Skin epidermis (tissue), 12 donors: Measurements from ENCODE around the gene TEX28.
"Not testable (repeated sequence)": the region's sequence is repeated elsewhere in the genome, so short reads cannot be mapped to it uniquely, and the experiment has no call there.

Experiments
- H3K27ac ChIP-seq, 21 experiments: fragments of 200-600 bp; sonication (generic) in 11 of 21; one replicate each; pipeline ENCODE4 v1.5.0; 2020; ENCODE audit warnings: mild to moderate bottlenecking in 3 of 21, inconsistent platforms in 2 of 21, moderate library complexity in 2 of 21
- H3K4me3 ChIP-seq, 7 experiments: fragments of 200-600 bp; sonication (generic) in 2 of 7; one replicate each; pipeline ENCODE4 v1.5.0; 2020; ENCODE audit warnings: inconsistent platforms in 2 of 7, mild to moderate bottlenecking in 2 of 7, moderate library complexity in 1 of 7

Gene TEX28, protein sequence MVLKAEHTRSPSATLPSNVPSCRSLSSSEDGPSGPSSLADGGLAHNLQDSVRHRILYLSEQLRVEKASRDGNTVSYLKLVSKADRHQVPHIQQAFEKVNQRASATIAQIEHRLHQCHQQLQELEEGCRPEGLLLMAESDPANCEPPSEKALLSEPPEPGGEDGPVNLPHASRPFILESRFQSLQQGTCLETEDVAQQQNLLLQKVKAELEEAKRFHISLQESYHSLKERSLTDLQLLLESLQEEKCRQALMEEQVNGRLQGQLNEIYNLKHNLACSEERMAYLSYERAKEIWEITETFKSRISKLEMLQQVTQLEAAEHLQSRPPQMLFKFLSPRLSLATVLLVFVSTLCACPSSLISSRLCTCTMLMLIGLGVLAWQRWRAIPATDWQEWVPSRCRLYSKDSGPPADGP

DNA sequence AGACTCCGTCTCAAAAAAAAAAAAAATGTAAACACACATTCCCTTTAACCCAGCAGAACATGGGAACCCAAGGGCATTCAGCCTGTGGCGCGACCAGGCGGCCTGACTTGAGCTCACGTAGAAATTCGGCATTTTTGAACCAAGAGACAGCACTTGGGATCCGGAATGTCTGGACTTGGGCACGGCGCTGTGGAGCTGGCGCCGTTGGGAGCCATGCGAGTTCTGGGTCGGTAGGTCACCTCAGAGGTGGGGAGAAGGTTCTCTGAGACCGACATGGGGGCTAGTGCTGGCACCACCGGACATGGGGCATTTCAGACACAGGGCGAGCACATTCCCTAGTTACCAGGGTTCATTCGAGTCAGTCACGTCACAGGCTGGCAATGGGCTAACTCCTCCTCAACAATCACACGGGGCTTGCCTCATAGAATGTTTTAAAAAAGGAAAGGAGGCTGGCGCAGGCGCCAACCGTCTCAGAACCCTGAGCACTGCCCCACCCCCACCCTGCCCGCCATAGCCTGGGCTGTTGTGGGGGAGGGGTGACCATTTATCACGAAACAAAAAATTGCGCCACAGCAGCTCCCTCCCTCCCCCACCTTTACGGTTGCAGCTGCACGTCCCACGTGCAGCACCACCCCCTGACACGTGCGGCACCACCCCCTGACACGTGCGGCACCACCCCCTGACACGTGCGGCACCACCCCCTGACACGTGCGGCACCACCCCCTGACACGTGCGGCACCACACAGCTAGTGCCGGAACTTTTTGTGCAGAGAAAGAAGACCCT, at the start of gene TEX28:
Gene TEX28, minus strand, starts transcription at position 334 of the 784 bp plus-strand sequence. CDS start 3,007 bp downstream, outside the sequence.
- H3K4me3 ChIP-seq = no peak within 1 kb of the TSS

DNA sequence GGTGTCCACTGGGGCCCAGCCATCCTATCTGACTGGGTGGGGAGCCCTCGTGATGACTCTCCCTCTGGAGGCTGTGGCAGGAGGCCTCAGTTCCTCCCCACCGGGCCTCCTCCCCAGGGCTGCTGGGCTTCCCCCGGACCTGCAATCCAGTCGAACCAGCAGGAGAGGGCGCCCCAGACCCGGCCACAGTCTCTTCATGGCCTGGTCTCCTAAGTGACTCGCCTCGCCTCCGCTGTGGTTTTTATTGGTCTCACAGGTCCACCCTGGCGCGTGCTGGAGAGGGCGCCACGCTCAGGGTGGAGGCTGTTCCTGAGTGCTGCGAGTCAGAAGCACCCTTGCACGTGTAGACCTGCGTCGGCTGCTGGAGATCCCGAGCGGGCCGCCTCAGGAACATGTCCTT, 48.7 kb upstream of the TEX28 start:
- not testable (repeated sequence) for H3K27ac ChIP-seq

More for the DNA sequence above, at the start of gene TEX28:
- no peak within 1 kb of the TSS for H3K27ac ChIP-seq

DNA sequence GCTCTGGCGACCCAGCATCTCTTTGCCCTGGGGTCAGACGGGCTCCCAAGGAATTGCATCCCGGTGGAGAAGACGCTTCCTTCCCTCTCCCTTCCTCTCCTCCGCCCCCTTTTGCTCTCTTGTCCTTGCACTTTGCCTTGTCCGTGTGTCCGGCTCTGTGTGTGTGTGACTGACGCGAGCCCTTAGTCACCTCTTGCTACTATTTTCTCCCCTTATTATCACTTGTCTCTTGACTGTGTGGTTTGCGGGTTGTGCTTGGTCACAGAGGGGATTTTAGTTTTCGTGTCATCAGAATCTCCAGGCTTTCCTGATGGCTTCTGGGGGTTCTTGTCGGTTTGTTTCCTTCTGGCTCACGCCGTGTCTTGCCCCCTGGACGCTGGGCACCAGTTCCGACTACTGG, 48.1 kb upstream of the TEX28 start:
- H3K27ac ChIP-seq, H3K4me3 ChIP-seq: not testable (repeated sequence)

More for the DNA sequence above, 48.7 kb upstream of the TEX28 start:
- H3K4me3 ChIP-seq = not testable (repeated sequence)

DNA sequence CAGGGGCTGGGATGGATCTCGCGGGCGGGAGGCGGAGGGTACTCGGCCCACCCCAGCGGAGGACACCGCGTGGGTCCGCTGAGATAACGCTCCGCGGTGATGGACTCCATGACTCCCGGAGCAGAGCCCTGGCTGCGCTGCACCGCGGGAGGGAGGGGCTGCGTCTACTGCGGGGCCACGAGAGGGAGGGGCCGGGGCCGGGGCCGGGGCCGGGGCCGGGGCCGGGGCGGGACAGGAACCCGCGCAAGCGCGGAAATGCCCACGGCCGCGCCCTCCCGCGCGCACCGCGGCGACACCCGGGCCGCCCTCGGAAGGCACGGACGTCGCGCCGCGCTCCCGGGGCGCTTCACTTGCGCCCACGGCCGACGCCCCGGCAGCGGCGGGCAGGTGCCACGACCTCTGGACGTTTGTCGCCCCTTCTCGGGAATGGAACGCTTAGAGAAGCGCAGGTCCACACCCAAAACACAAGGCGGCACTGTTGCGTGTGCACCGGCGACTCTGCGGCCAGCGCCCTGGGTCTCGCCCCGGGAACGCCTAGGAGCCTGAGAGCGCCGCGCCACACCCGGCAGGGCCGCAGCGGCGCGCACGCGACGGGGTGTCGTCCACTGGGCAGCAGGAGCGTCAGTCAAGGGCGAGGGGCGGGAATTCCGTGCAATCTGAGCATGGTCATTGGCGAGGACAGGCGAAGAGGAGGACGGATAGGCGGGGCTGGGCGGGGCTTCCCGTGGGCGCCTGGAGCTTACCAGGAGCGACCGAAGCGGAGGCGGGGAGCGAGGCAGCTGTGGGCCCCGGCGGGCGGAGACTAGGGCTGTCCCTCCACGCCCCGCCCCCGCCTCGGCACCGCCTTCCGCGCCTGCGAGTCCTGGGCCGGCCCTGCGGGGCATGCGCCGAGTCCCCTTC, 46.7 kb upstream of the TEX28 start:
- H3K27ac ChIP-seq, H3K4me3 ChIP-seq: not testable (repeated sequence)

DNA sequence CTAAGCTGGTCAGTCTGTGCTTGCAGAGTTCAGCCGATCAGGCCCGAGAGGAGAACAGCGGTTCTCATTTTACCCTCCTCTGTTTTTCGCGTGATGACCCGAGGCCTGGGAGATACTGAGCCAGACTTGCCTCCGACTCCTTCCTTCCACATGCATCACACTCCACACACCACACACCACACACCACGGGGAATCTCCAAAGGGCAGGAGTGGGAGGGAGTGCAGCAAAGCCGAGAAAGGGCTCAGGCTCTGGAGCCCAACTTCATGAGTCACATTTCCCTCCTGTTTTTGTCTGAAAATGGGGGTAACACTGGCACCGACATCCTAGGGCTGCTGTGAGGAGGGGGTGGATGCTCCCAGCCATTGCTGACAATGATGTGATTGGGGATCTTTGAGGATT, 39.6 kb upstream of the TEX28 start:
- Histone ChIP-seq H3K4me3 (no peak overlapping the region), H3K27ac (peak overlapping the region in 1 of 21 experiments; percentile 7)

DNA sequence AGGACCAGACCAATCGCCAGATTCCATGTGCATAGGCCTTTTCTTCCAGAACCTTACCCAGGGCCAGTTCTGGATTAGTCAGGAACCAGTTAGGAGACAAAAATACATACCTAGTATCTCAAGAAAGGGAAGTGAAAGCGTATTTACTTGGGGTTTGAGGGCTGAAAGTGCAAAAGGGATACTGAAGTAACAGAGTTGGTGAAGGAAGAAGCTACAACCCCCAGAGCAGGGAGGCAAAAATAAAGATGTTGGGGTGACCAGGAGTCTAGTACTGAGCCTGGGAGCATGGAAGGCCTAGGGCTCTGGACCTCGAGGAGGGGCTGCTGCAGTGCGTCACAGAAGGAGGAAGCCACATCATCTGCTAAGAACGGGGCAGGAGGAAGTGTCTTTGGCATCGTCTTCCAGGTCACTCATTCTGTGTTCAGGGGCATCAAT, 38.9 kb upstream of the TEX28 start:
- no peak overlapping the region for H3K27ac ChIP-seq
- H3K4me3 ChIP-seq = no peak overlapping the region

DNA sequence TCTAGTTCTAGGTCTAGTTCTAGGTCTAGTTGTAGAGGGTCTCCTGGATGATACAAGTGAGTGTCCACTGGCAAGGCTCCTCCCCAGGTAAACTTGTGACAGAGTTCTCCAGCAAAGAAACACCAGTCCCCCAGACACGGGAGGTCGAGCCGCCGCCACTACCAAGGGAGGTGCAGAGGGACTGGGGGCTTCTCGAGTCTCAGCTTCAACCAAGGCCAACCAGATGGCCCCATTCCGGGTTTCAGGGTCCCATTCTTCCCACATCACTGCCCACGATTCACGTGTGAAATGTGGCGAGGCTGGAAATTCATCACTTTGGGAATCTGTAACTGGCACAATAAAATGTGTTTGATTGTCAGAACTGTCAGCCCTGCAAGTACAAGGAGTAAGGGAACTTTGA, 38.2 kb upstream of the TEX28 start:
- no peak overlapping the region for H3K27ac ChIP-seq

DNA sequence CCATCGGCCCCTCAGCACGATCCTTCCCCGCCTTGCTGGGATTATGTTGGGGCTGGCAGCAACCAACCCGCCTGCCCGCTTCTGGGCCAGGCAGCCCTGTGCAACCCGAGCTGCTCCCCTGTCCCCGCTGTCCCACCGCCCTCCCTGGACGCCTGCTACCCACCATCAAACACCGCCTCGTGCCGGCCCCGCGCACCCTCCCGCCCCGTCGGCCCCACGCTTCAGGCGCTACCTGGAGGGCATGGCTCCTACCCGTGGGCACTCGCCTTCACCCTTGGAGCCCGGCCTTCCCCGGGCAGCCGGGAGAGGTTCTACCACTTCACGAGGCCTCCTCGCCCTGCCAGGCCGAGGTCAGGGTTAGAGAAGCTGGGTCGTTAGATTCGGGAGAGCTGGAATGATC, 37.6 kb upstream of the TEX28 start:
- no peak overlapping the region for H3K4me3 ChIP-seq
- H3K27ac ChIP-seq = no peak overlapping the region

More for the DNA sequence above, 38.2 kb upstream of the TEX28 start:
- H3K4me3 ChIP-seq = no peak overlapping the region

DNA sequence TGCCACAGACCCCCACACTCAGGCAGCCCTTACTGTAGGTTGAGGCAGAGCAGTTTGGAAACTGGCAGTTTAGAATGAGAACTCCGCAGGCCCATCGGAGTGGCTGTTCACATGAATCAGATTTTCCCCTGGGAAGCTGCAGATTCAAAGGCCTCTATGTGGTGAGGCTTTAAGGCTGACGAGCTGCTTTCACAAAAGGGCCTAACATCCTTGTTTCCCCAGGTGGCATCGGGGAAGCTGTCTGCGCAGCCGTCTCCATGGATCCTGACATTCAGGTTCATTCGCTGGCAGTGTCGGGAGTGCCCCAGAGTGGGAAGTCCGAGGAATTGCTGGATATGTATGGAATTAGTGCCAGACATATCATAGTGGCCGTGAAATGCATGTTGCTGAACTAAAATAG, 34.4 kb upstream of the TEX28 start:
- Histone ChIP-seq H3K27ac (no peak overlapping the region), H3K4me3 (no peak overlapping the region)

DNA sequence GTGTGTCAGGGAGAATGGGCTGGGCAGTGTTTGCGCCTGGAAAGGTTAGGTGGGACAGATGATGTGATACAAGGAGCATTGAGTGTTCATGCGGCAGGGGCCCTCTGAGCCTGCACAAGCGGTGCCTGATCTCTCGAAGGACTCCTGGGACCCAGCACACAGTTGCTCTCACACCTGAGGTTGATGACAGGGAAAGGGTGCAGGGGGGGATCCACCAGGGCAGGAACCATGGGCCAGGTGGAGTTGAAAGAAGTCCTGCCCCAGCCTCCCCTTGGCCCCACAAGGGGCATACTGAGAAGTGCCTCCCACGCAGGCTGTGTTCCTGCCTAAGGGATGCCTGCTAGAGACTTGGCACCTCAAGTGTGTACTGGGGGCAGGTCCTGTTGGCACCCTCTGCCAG, 33.7 kb upstream of the TEX28 start:
- H3K4me3 ChIP-seq = no peak overlapping the region
- H3K27ac ChIP-seq = no peak overlapping the region

DNA sequence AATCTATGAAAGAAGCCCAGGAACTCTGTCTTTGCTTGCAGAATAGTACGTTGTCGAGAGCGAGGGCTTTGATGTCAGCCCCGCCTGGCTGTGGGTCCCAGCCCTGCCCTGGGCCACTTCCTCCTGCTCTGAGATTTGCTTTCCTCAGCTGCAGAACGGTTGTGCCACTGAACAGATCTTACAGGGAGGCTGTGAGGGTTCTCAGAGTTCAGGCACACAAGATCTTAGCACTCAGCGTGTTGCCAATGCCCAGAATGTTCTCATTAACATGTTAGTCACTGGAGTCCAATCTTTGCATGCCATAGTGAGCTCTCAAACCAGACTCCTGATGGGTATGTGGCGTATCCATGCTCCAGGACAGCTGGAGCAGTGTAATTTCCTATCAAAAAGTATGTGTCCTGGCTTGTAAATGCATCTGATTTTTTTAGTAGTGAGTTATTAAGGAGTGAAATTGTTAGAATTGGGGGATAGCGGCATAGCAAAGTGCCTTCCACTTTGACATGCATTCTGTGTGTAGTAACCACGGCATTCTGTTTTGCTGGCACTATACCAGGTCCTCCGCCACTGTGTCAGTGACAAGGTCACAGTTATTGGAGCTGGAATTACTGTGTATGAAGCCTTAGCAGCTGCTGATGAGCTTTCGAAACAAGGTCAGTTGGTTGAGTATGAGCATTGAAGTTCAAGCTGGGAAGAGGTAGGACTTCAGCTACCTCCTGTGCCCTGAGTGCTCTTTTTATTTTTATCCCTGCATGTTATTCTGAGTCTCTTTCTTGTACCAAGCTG, 32.3 kb upstream of the TEX28 start:
- Histone ChIP-seq H3K27ac (peak overlapping the region in 4 of 21 experiments; percentile 16 to 52 (median 28)), H3K4me3 (no peak overlapping the region)

DNA sequence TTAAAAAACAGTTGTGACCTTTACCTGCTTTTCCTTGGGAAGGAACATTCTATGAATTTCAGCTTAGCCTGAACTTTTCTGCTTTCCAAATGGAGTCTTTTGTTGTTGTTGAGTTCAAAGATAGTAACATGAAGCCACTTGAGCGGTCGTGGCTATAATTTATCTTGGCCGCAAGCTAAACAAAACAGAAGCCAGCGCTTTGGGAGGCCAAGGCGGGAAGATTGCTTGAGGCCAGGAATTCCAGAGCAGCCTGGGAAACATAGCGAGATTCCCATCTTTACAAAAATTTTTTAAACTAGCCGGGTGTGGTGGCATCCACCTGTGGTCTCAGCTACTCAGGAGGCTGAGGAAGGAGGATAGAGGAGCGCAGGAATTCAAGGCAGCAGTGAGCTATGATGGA, 30.6 kb upstream of the TEX28 start:
- H3K27ac ChIP-seq = peak overlapping the region in 1 of 21 experiments; percentile 44
- H3K4me3 ChIP-seq = no peak overlapping the region

DNA sequence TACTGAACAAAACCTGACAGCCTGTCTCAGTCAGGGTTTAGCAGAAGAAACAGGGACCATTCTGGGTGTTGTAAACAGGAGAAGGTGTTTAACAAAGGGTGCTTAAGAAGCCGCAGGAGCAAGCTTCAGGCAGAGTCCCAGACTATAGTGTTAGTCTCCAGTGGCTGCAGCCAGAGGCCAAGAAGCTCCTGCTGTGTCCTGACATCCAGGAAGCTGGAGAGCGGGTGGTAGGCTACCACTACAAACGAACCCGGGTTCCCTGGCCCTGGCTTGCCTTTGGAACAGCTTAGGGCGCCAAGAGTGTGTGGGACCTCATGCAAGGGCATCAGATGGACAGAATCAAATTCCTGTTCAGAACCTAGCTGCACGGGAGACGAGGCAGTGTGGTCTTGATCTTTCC, 28.6 kb upstream of the TEX28 start:
- no peak overlapping the region for H3K4me3 ChIP-seq
- no peak overlapping the region for H3K27ac ChIP-seq

DNA sequence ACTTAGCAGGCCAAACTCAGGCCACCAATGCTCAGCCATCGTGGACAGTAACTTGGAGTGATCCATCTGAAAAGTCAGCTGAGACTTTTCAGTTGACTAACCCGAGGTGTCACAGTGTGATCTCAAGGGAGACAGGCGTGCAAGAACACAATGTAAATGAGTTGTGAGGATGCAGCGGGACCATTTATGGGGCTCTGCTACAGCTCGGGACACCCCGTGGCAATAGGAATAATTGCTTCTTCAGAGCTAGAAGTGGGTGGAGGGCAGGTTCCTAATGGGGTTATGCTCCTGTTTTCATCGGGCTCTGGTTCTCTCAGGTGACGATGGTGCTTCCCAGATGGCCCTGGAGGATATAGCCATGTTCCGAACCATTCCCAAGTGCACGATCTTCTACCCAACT, 28.0 kb upstream of the TEX28 start:
- Histone ChIP-seq H3K27ac (no peak overlapping the region), H3K4me3 (no peak overlapping the region)

DNA sequence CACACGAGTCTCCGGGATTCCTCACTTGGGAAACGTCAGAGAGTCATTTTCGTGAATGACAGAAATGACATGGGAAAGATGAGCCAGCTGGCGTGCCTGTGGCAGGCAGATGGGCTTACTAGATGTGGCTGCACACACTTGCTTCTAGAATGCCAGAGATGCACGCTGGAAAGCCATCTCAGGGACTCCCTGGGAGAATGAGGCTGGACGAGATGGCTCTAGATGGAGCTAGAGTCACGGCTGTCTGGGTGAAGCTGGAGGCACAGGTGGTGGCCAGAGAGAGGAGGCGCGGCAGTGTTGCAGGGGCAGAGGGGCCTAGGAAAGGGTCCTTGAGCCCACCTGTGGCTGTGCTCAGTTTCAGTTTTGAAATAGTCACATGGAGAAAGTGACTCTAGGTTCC, 26.7 kb upstream of the TEX28 start:
- H3K4me3 ChIP-seq = no peak overlapping the region
- no peak overlapping the region for H3K27ac ChIP-seq

DNA sequence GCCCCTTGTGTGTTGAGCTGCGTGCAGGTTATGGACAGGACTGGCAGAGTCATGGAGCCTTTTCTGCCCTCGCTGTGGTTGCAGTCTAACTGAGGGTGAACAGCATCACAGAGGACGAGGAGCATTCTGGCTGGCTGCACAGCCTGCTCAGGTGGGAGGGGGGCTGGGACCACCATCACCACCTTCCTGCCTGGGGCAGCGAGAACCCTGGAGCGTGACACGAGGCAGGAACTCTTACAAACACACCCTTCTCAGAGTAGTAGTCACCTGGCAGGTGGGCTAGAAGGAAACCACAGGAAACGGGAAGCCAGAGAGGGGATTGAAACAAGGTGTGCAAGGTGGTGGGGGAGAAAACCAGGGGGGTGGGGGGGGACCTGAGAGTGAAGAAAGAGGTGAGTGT, 26.2 kb upstream of the TEX28 start:
- H3K27ac ChIP-seq = no peak overlapping the region

DNA sequence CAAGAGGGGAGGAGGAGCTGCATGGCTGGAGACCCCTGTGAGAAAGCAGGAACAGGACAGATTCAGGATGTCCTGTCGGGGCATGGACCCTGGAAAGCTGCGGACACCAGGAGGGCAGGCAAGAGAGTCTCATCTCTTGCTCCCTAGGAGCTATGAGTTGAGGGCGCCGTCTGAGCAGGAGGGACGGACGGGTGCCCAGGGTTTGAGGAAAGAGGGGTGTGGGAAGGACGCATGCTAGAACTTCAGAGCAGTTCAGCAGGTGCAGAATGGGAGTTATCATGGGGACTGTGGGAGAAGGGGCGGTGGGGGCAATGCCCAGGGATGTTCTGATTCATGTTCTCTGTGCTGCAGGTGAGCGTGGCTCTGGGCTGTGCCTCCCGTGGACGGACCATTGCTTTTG, 25.5 kb upstream of the TEX28 start:
- Histone ChIP-seq H3K27ac (no peak overlapping the region), H3K4me3 (no peak overlapping the region)

More for the DNA sequence above, 26.2 kb upstream of the TEX28 start:
- H3K4me3 ChIP-seq = no peak overlapping the region

DNA sequence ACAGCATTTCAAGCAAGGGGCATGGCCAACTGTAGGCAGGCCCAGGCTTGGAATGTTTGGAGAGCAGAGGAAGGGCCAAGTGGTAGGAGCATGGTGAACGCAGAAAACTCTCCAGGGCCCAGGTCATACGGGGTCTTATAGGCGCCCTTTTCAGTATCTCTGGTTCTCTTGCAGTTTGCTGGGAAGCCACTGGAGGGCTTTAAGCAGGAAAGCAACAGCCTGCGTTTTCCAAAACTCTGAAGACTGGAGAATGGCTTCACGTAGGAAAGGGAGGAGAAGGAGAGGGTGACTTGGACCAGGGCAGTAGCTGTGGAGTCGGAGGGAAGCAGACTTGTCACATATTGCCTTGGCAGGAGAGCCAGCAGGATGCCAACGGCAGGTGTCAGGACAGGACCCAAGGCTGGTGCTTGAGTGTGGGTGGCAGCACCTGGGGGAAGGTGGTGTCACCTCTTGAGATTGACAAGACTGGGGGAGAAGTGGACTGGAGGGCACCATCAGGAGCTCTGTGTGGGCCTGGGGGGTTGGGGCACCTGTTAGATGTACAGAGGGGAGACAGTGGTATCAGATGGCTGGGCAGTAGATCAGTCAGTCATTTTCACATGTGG, 22.6 kb upstream of the TEX28 start:
- Histone ChIP-seq H3K27ac (no peak overlapping the region), H3K4me3 (no peak overlapping the region)

DNA sequence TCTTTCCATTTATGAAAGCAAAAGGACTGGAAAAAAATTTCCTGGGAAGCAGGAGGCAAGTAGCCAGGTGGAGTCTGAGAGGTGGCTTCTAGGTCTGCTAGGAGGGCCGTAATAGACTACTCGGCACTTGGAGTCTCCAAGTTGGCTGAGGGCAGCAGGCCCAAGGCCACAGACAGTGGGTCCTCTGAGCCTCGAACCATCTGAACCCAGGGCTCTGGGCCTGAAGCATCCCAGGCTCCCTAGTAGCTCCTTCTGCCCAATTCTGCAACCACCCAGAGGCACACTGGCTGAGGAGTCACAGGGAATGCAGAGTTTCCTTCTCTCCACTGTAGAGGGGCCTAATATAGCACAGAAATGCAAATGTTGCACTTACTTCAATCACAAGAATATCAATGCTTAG, 20.5 kb upstream of the TEX28 start:
- no peak overlapping the region for H3K4me3 ChIP-seq
- H3K27ac ChIP-seq = no peak overlapping the region
